Stromal cell of bone marrow (primary cell): ENCODE results near the gene ANKIB1.

Experiments used
- DNase-seq: peaks from one replicate; pipeline ENCODE4 v3.0.0-alpha.2; 2012; ENCODE audit warnings: low read depth

Gene ANKIB1

GRCh38 chr7:92268921-92269320 lies 23.1 kb downstream of the ANKIB1 start:
- DNase-seq, result no peak

- no peak for DNase-seq
These were observed 29.6 kb downstream of the ANKIB1 start for GRCh38 chr7:92275327-92275726.

- no peak for DNase-seq
These were observed 30.7 kb downstream of the ANKIB1 start for GRCh38 chr7:92276460-92276864.

GRCh38 chr7:92279396-92280031 lies 33.7 kb downstream of the ANKIB1 start:
- no peak for DNase-seq

- DNase-seq, result no peak
These were observed 35.3 kb downstream of the ANKIB1 start for GRCh38 chr7:92281031-92281430.

GRCh38 chr7:92282221-92282814 lies 36.5 kb downstream of the ANKIB1 start:
- DNase-seq, result no peak

- no peak for DNase-seq
These were observed 37.2 kb downstream of the ANKIB1 start for GRCh38 chr7:92282930-92283329.

GRCh38 chr7:92289321-92289720 lies 43.5 kb downstream of the ANKIB1 start:
- DNase-seq, result no peak

GRCh38 chr7:92292981-92293380 lies 47.2 kb downstream of the ANKIB1 start:
- no peak for DNase-seq

GRCh38 chr7:92293896-92294590 lies 48.3 kb downstream of the ANKIB1 start:
- no peak for DNase-seq

GRCh38 chr7:92295391-92295790 lies 49.6 kb downstream of the ANKIB1 start:
- peak; percentile 9 for DNase-seq

GRCh38 chr7:92296235-92296634 lies 50.5 kb downstream of the ANKIB1 start:
- no peak for DNase-seq

- DNase-seq, result no peak
These were observed 51.2 kb downstream of the ANKIB1 start for GRCh38 chr7:92296880-92297445.

GRCh38 chr7:92297736-92298135 lies 52.0 kb downstream of the ANKIB1 start:
- DNase-seq, result no peak

- DNase-seq, result no peak
These were observed 58.0 kb downstream of the ANKIB1 start for GRCh38 chr7:92303761-92304160.

- DNase-seq, result no peak
These were observed 58.7 kb downstream of the ANKIB1 start for GRCh38 chr7:92304406-92304893.

GRCh38 chr7:92306153-92306552 lies 60.4 kb downstream of the ANKIB1 start:
- no peak for DNase-seq

GRCh38 chr7:92313055-92313454 lies 67.3 kb downstream of the ANKIB1 start:
- DNase-seq, result no peak

GRCh38 chr7:92319243-92319642 lies 73.5 kb downstream of the ANKIB1 start:
- no peak for DNase-seq

GRCh38 chr7:92325173-92325572 lies 79.4 kb downstream of the ANKIB1 start:
- DNase-seq, result no peak

GRCh38 chr7:92325858-92326257 lies 80.1 kb downstream of the ANKIB1 start:
- peak; percentile 13 for DNase-seq

GRCh38 chr7:92330835-92331438 lies 85.2 kb downstream of the ANKIB1 start:
- no peak for DNase-seq

- no peak for DNase-seq
These were observed 85.7 kb downstream of the ANKIB1 start for GRCh38 chr7:92331508-92331907.
